ENCODE results near the gene SLC22A2.

SLC22A2 gene

GRCh38 chr6:160172704-160173103 lies 85.9 kb downstream of the SLC22A2 start:
- TF ChIP-seq SIN3A (IDR thresholded peaks at IDR 0.05; ENCODE audit: borderline replicate concordance, insufficient read depth, low read length) (no peak), POLR2AphosphoS5 (IDR thresholded peaks at IDR 0.05; ENCODE audit: low read depth, low read length) (no peak), FOXP2 (optimal IDR thresholded peaks at IDR 0.05; ENCODE audit: borderline replicate concordance, extremely low read depth, extremely low read length, insufficient read depth) (no peak), TAF1 (IDR thresholded peaks at IDR 0.05; ENCODE audit: borderline replicate concordance, insufficient read depth, low read length) (no peak), REST (IDR thresholded peaks at IDR 0.05; ENCODE audit: insufficient read depth in 1 of 2, low read depth in 2 of 2, low read length in 2 of 2) (no peak)

- no peak for TF ChIP-seq SIN3A (IDR thresholded peaks at IDR 0.05; ENCODE audit: borderline replicate concordance, insufficient read depth, low read length)
- no peak for TF ChIP-seq POLR2AphosphoS5 (IDR thresholded peaks at IDR 0.05; ENCODE audit: low read depth, low read length)
- no peak for TF ChIP-seq TAF1 (IDR thresholded peaks at IDR 0.05; ENCODE audit: borderline replicate concordance, insufficient read depth, low read length)
- TF ChIP-seq REST (IDR thresholded peaks at IDR 0.05; ENCODE audit: insufficient read depth in 1 of 2, low read depth in 2 of 2, low read length in 2 of 2) = no peak
- no peak for TF ChIP-seq FOXP2 (optimal IDR thresholded peaks at IDR 0.05; ENCODE audit: borderline replicate concordance, extremely low read depth, extremely low read length, insufficient read depth)
These were observed 88.5 kb downstream of the SLC22A2 start for GRCh38 chr6:160170018-160170680.

DNA sequence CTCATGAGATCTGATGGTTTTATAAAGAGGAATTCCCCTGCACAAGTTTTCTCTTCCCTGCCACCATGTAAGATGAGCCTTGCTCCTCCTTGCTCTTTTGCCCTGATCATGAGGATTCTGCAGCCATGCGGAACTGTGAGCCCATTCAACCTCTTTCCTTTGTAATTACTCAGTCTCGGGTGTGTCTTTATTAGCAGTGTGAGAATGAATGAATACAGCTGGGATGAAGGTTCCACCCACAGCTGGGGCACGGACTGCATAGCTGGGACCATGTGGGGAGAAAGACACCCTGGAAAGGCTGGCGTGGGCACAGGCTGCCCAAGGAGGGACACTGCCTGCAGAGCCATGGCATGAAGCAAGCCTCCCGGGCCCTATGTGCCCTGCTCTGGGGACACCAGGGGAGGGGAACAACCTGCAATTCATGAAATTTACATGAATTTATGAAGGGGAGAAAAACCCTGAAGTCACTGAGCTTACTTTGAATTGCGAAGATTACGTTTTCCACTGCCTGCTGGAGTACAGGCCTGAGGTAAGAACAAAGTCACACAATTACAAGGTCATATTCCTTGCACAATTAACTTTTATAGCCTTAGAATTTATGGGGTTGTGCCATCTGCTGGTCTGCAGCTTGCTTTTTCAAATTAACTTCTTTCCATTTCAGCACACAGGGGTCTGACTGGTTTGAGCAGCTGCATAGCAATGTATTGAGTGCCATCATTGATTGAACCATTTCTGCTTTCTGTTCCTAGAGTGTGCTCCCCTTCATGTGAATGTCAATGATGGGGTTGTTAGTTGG lies 90.8 kb downstream of the SLC22A2 start:
- TF ChIP-seq SIN3A (IDR thresholded peaks at IDR 0.05; ENCODE audit: borderline replicate concordance, insufficient read depth, low read length) (no peak), FOXP2 (optimal IDR thresholded peaks at IDR 0.05; ENCODE audit: borderline replicate concordance, extremely low read depth, extremely low read length, insufficient read depth) (no peak), TAF1 (IDR thresholded peaks at IDR 0.05; ENCODE audit: borderline replicate concordance, insufficient read depth, low read length) (no peak), REST (IDR thresholded peaks at IDR 0.05; ENCODE audit: insufficient read depth in 1 of 2, low read depth in 2 of 2, low read length in 2 of 2) (no peak), POLR2AphosphoS5 (IDR thresholded peaks at IDR 0.05; ENCODE audit: low read depth, low read length) (no peak)
